Fibroblast of lung (primary cell): Measurements from ENCODE around the gene TTLL6. TPM values are rescaled to one million over a fixed set of nuclear protein-coding genes. Genes with fewer than 3 reads are reported as not detected.
"Not testable (repeated sequence)": the region's sequence is repeated elsewhere in the genome, so short reads cannot be mapped to it uniquely, and the experiment has no call there.

Experiments used
- DNase-seq, 2 donors: peaks; one replicate each; pipeline versions ENCODE4 v3.0.0 to v3.0.0-alpha.2; 2010; ENCODE audit warnings: low read depth in 2 of 2
- H2AFZ ChIP-seq: 2 replicates; pipeline ENCODE4 v1.5.1; 2012; ENCODE audit warnings: low read length, control low read depth, inconsistent platforms
- H3K27ac ChIP-seq: 2 replicates; pipeline ENCODE4 v1.5.1; 2011; ENCODE audit warnings: low read length, control low read depth; ENCODE audit not compliant: insufficient read depth
- H3K27me3 ChIP-seq: 2 replicates; pipeline ENCODE4 v1.5.1; 2011; ENCODE audit warnings: mild to moderate bottlenecking, low read length; ENCODE audit not compliant: control insufficient read depth, insufficient read depth
- H3K36me3 ChIP-seq: 2 replicates; pipeline ENCODE4 v1.5.1; 2011; ENCODE audit warnings: low read length; ENCODE audit not compliant: control insufficient read depth, insufficient read depth
- H3K4me1 ChIP-seq: 2 replicates; pipeline ENCODE4 v1.5.1; 2011; ENCODE audit warnings: low read length; ENCODE audit not compliant: control insufficient read depth, insufficient read depth; ENCODE audit errors: extremely low read depth
- H3K4me2 ChIP-seq: 2 replicates; pipeline ENCODE4 v1.5.1; 2011; ENCODE audit warnings: low read length, control low read depth; ENCODE audit not compliant: insufficient read depth; ENCODE audit errors: extremely low read depth
- H3K4me3 ChIP-seq, 4 experiments: fragments of 200-600 bp in 1 of 4; sonication (generic) in 1 of 4; replicated peaks in 1 of 4; 2 replicates each; pipeline ENCODE4 v1.5.1; 2011 to 2016; ENCODE audit warnings: low read length in 4 of 4, low read depth in 3 of 4, mild to moderate bottlenecking in 3 of 4, control low read depth in 2 of 4, inconsistent platforms in 1 of 4, mixed read lengths in 1 of 4; ENCODE audit not compliant: insufficient read depth in 1 of 4; ENCODE audit errors: control extremely low read depth in 1 of 4
- H3K79me2 ChIP-seq: 2 replicates; pipeline ENCODE4 v1.5.1; 2012; ENCODE audit warnings: mild to moderate bottlenecking, low read length, inconsistent platforms; ENCODE audit not compliant: control insufficient read depth, insufficient read depth
- H3K9ac ChIP-seq: 2 replicates; pipeline ENCODE4 v1.5.1; 2011; ENCODE audit warnings: mild to moderate bottlenecking, low read length, control low read depth; ENCODE audit not compliant: insufficient read depth
- H3K9me3 ChIP-seq: 2 replicates; pipeline ENCODE4 v1.5.1; 2012; ENCODE audit warnings: low read depth, low read length; ENCODE audit not compliant: control insufficient read depth, insufficient read depth
- H4K20me1 ChIP-seq: 2 replicates; pipeline ENCODE4 v1.5.1; 2011; ENCODE audit warnings: low read length; ENCODE audit not compliant: control insufficient read depth, insufficient read depth; ENCODE audit errors: extremely low read depth
- EZH2 ChIP-seq: IDR thresholded peaks from 2 replicates; pipeline ENCODE4 v1.5.1; 2012; ENCODE audit warnings: low read length, control low read depth, mild to moderate bottlenecking; ENCODE audit errors: missing control alignments
- polyA plus RNA-seq, 2 donors: library from polyadenylated mRNA; depleted of rRNA in 1 of 2; stranded (reverse) in 1 of 2; unstranded in 1 of 2; fragments of >200 nt; gene quantifications; 2 replicates each; pipeline ENCODE4 v1.2.1, GENCODE V29; 2011 to 2012; ENCODE audit warnings: missing spikeins in 1 of 2
- total RNA-seq: library from RNA; depleted of rRNA; stranded (reverse); fragments of >200 nt; gene quantifications from 2 replicates; pipeline ENCODE4 v1.2.1, GENCODE V29; 2014
- TF ChIP-seq, protein P1 (sequence below), 2 donors: IDR thresholded peaks in 1 of 2; conservative IDR thresholded peaks in 1 of 2; 1 replicate in 1 of 2; 2 replicates in 1 of 2; pipeline ENCODE4 v1.5.1; 2011 to 2012; ENCODE audit warnings: low read length in 2 of 2, control low read depth in 1 of 2, inconsistent platforms in 1 of 2, low read depth in 1 of 2, mild to moderate bottlenecking in 1 of 2

Gene TTLL6
- total and polyA plus RNA-seq, 2 donors (not counting 1 experiment from before 2014, with no cell fraction given), result 0.17 TPM; not detected in 1

DNA sequence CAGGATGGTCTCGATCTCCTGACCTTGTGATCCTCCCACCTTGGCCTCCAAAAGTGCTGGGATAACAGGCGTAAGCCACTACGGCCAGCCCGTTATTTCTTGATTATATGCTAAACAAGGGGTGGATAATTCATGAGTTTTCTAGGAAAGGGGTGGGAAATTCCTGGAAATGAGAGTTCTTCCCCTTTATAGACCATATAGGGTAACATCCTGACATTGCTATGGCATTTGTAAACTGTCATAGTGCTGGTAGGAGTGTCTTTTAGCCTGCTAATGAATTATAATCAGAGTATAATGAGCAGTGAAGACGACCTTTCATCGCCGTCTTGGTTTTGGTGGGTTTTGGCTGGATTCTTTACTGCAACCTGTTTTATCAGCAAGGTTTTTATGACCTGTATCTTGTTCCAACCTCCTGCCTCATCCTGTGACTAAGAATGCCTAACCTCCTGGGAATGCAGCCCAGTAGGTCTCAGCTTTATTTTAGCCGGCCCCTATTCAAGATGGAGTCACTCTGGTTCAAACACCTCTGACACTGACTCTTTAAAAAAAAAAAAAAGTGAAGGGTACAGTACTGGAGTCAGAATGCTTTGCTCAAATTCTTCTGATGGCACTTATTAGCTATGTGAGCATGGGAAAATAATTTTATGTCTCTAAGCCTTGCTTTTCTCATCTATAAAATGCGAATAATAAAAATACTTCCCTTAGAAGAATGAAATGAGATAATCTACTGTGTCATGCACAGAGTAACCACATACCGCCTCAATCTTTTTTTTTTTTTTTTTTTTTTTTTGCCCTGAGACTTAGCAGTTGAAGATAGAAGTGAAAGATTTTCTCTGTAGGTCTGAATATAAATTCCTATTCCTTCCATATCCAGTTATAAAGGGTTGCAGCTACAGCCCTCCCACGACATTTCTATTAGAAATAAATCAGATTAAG, 8.7 kb upstream of the TTLL6 start:
- Histone ChIP-seq H3K27me3 (no peaks in the 10 kb centered on the region), H3K9ac (no peak overlapping the region), H3K36me3 (no peaks in the 10 kb centered on the region), H3K4me3 (no peak overlapping the region), H3K27ac (no peak overlapping the region), H3K4me1 (no peaks in the 10 kb centered on the region), H3K4me2 (no peak overlapping the region), H2AFZ (no peak overlapping the region), H3K9me3 (no peaks in the 10 kb centered on the region), H4K20me1 (no peaks in the 10 kb centered on the region), H3K79me2 (no peaks in the 10 kb centered on the region)
- TF ChIP-seq EZH2, result no peak
- TF ChIP-seq, protein P1, sequence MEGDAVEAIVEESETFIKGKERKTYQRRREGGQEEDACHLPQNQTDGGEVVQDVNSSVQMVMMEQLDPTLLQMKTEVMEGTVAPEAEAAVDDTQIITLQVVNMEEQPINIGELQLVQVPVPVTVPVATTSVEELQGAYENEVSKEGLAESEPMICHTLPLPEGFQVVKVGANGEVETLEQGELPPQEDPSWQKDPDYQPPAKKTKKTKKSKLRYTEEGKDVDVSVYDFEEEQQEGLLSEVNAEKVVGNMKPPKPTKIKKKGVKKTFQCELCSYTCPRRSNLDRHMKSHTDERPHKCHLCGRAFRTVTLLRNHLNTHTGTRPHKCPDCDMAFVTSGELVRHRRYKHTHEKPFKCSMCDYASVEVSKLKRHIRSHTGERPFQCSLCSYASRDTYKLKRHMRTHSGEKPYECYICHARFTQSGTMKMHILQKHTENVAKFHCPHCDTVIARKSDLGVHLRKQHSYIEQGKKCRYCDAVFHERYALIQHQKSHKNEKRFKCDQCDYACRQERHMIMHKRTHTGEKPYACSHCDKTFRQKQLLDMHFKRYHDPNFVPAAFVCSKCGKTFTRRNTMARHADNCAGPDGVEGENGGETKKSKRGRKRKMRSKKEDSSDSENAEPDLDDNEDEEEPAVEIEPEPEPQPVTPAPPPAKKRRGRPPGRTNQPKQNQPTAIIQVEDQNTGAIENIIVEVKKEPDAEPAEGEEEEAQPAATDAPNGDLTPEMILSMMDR (conservative IDR thresholded peaks at IDR 0.05 in 1 of 2, IDR thresholded peaks at IDR 0.05 in 1 of 2; ENCODE audit: low read depth in 1 of 2, low read length in 2 of 2), result no peak
- DNase-seq, result peak in 1 of 2 donors; percentile 57

GRCh38 chr17:48820936-48821335, 3.9 kb upstream of the TTLL6 start:
- H3K27me3 ChIP-seq, result peaks cover 11% of the 10 kb centered on the region
- not testable (repeated sequence) for H3K4me1 ChIP-seq, H4K20me1 ChIP-seq, H3K4me2 ChIP-seq, H3K9ac ChIP-seq, H3K9me3 ChIP-seq, H3K36me3 ChIP-seq, H3K4me3 ChIP-seq, H3K27ac ChIP-seq, H3K79me2 ChIP-seq, DNase-seq, H2AFZ ChIP-seq

- H2AFZ ChIP-seq, result no peak overlapping the region
- H3K27me3 ChIP-seq, result peaks cover 15% of the 10 kb centered on the region
- H3K4me3 ChIP-seq, result no peak overlapping the region
- H3K4me2 ChIP-seq, result no peak overlapping the region
- no peaks in the 10 kb centered on the region for H3K79me2 ChIP-seq
- no peak overlapping the region for H3K9ac ChIP-seq
- TF ChIP-seq, protein P1 (conservative IDR thresholded peaks at IDR 0.05 in 1 of 2, IDR thresholded peaks at IDR 0.05 in 1 of 2; ENCODE audit: low read depth in 1 of 2, low read length in 2 of 2), result no peak
- no peak for TF ChIP-seq EZH2
- H3K9me3 ChIP-seq, result no peaks in the 10 kb centered on the region
- no peak for DNase-seq
- no peak overlapping the region for H3K27ac ChIP-seq
- no peaks in the 10 kb centered on the region for H4K20me1 ChIP-seq
- no peaks in the 10 kb centered on the region for H3K36me3 ChIP-seq
- H3K4me1 ChIP-seq, result no peaks in the 10 kb centered on the region
Measured at GRCh38 chr17:48819466-48819865, 2.4 kb upstream of the TTLL6 start.
